Fibroblast of peridontal ligament (primary cell): ENCODE results near the gene ALOXE3.
"Not testable (repeated sequence)": the region's sequence is repeated elsewhere in the genome, so short reads cannot be mapped to it uniquely, and the experiment has no call there.

Experiments
- DNase-seq: peaks from one replicate; pipeline ENCODE4 v3.0.0-alpha.2; 2010; ENCODE audit errors: extremely low read depth

ALOXE3 gene

GRCh38 chr17:8096541-8096940, 21.8 kb downstream of the ALOXE3 start:
- no peak for DNase-seq

GRCh38 chr17:8095361-8095760, 23.0 kb downstream of the ALOXE3 start:
- DNase-seq = no peak

DNA sequence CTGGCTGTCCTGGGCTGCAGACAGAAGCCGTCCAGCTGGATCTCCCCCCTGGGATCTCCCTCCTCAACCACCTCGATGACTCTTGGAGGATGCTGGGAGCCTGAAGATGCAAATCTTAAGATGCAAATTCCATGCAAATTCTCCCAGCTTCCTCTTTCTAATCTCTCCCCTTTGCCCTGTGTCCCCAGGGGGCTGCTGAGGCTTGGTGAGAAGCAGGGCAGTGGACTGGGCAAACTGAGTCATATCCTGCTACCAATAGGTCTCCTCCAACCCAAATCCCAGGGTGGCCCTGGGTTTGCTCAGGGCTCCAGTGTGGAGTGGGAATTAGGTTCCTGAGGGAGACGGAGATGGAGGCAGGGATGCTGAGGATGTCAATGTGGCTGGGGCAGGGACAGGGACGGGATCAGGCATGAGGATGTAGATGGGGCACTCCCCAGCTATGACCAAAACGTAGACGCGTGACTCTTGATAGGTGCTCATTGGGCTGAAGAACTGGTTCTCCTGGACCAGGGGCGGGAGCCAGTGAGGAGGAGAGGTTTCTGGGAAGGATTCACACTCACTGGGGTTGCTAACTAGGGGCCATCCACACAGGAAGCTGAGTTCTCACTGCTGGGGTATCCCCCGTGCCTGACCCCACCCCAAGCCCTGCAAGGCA, 27.2 kb downstream of the ALOXE3 start:
- no peak for DNase-seq

- no peak for DNase-seq
Observed at GRCh38 chr17:8089728-8090127, 28.6 kb downstream of the ALOXE3 start.

DNA sequence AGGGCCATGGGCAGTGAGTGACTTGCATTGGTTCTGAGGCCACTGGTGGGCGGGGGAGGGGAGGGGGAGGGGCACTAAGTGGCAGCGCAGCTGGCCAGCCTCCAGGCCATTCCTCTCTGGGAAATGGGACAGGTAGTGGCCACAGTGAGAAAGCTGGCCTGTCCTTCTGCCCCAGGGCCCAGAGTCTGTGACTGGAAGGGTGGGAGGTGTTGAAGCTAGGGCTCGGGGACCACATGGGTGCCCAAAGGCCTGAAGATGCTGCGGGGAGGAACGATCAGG, 30.4 kb downstream of the ALOXE3 start:
- no peak for DNase-seq

DNA sequence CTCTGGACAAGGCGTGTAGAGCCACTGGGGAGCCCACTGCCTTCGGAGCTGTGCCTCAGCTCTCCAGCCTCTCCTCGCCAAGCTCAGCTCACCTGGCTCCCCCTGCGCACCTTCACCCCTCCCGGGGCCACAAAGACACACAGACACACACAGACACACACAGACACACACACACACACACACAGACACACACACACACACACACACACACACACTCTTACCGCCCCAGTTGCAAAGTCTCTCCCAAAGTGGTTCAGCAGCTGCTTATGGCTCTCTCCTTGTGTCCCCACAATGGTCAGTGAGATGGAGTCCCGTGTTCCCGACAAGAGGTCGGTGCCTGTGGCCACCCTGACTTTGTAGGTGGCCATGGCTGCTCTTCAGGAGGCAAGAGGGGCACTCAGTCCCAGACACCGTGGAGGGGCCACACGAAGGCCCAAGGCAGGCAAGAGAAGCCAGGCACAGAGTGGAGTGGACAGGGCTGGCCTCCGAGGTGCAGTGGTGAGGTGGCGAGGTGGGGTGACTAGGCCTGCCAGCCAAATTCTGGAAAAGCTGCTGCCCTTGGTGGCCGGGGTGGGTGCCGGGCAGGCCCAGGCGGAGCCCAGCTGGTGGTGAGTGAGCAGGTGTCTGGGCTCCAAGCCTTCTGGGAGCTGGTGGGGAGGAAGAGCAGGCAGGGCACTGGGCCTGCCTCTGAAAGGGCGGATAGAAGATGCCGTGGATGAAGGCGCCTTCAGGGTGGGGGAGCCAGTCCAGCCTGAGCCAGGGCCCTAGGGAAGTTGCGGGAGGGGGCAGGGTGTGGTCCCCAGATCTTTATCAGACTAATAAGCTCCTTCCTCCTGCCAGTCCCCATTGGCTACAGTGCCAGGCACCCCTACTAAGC, 31.0 kb downstream of the ALOXE3 start, which contains the start of gene ALOX12B:
Gene ALOX12B, minus strand, starts transcription at position 642 of the 877 bp plus-strand sequence. Its CDS starts 274 bp downstream, at position 368.
- DNase-seq = no peak

DNA sequence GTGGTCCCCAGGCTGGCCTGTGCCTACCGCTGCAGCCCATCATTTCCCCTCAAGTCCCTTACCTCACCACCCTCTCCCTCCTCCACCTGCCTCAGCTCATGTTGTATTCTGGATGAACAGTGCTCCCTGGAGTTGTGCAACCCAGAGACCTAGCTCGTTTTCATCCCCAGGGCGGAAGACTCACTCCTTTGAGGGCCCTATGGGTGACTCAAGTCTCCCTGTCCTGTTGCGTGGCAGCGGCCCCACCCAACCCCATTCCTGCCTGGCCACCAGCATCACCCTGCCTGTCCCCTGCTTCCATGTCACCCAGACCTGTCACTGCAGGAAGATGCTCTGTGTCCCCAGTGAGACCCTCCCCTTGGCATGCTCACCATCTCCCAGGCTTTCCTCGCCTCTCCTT, 34.1 kb downstream of the ALOXE3 start:
- DNase-seq = no peak

DNA sequence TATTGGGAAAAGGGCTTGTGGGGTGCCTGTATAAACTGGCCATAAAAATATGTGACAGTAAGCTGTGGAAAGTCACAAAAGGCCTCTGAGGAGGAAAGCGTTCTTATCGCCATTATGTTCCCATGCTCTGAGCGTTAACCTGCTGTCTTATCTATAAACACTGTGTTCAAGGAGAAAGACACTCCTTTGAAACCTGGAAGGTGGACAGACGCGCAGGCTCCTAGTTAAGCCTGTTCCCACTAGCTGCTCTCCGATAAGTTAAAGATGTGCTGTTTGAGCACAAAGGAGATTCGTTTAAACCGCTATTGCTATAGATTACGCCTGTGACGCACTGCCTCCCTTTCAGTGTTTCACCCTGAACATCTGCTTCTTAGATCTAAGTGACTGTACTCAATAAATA, 36.0 kb downstream of the ALOXE3 start:
- no peak for DNase-seq

- no peak for DNase-seq
Observed at GRCh38 chr17:8081876-8082275, 36.4 kb downstream of the ALOXE3 start.

GRCh38 chr17:8080799-8081219, 37.5 kb downstream of the ALOXE3 start:
- no peak for DNase-seq

DNA sequence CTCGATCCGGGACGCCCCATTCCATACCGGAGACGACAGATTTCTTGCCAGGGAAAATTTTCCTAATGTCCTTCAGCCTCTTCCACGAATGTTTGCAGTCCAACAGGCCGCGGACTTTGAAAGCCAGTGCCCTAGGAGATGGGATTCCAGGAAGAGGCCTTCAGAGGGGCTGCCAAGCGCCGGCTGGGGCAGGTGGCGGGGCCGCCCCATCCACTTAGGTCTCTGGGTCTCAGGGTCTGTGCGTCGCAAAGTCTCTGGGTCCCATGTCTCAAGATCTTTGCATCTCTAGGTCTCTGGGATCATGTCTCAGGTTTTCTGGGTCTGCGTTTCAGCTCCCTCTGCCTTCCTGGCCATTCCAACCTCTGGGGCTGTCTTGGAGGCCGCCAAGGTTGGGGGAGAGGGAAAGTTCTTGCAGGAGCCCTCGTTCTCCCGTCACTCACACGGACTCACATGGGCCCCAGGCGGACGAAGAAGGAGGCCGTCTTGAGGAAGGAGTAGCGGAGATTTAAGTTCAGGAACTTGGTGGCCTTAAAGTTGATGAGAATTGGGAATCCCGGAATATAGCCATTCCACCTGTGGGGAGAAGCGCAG, 38.0 kb downstream of the ALOXE3 start:
- DNase-seq = no peak

- peak; percentile 34 for DNase-seq
Observed at GRCh38 chr17:8079291-8080207, 38.8 kb downstream of the ALOXE3 start.

GRCh38 chr17:8077939-8078338, 40.4 kb downstream of the ALOXE3 start:
- DNase-seq = not testable (repeated sequence)

DNA sequence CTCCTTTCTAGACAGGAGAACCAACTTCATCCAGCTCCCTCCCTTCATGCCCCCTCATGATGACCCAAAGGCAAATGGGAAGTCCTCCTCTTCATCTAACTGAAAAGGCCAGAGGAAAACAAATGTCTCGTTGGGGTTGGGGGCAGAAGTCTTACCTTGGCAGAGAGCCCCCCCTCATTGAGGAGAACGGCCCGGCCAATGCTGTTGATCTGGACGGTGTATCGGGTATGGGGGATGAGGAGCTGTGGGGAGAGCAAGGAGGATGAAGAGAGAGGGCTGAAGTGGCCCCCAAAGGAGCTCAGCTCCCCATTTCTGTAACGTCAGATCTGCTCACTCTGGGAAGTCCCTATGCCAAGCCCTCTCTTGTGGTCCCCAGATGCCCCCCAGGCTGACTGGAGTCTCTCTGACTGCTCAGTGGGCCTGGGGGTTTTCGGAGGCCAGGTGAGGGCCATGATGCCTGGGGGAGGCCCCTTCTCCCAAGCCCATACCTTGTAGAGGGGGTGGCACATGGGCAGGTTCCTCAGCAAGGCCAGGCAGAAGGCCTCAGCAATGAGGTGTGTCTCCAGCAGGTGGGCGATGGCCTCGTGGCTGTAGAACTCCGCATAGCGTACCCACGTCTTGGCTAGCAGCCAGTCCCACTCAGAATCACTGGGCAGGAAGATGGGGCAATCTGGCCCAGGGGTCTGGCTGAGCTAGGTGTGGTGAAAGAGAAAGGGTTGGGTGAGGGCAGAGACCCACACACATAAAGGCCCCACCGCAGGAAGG, 41.6 kb downstream of the ALOXE3 start:
- DNase-seq = no peak

GRCh38 chr17:8075574-8076342, 42.6 kb downstream of the ALOXE3 start:
- DNase-seq = no peak

- no peak for DNase-seq
Observed at GRCh38 chr17:8075081-8075480, 43.2 kb downstream of the ALOXE3 start.

GRCh38 chr17:8074554-8074953, 43.8 kb downstream of the ALOXE3 start:
- DNase-seq = no peak

- DNase-seq = peak; percentile 35
Observed at GRCh38 chr17:8073627-8074484, 44.5 kb downstream of the ALOXE3 start.

- no peak for DNase-seq
Observed at GRCh38 chr17:8072729-8073461, 45.4 kb downstream of the ALOXE3 start.
